GM19025 (cell line): ENCODE data around the gene PICK1.
A peak's percentile ranks its signal among the peaks of the same experiment; 100 is the strongest.

Experiments used
- ATAC-seq: cut with Tn5 transposase; IDR thresholded peaks from one replicate; pipeline ENCODE4 v1.9.1; 2021; ENCODE audit warnings: mild to moderate bottlenecking, low read depth, moderate library complexity; ENCODE audit not compliant: unreplicated experiment

PICK1 gene

DNA sequence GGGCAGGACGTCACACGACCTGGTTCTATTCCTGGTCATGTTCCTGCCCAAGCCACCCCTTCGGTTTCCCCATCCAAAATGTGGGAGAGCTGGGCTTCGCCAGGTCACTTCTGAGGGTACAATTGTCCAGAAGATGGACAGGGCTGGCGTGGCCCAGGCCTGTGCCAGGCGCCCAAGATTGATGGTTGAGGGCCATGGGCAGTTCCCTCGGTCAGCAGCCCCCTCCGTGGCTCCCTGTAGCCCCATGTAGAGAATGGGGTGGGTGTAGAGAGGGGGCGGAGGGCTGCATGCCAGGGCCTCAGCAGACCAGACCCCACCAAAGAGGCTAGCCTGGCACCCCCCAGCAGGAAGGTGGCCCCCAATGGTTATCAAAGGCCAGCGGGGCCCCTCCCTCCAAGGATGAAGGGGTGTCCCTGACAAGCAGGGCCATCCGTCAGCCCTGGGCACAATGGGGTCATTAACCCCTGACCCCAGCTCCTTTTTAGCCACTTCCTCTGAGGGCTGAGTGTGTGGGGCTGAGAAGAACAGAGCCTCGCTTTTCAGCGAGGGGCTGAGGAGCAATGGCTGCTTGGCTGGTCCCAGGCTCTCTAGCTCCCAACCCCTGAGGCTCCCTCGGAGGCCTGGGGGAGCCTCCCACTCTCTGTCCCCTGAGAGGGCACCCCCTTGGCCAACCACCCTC is 11.0 kb upstream of the PICK1 start:
- no peak for ATAC-seq

DNA sequence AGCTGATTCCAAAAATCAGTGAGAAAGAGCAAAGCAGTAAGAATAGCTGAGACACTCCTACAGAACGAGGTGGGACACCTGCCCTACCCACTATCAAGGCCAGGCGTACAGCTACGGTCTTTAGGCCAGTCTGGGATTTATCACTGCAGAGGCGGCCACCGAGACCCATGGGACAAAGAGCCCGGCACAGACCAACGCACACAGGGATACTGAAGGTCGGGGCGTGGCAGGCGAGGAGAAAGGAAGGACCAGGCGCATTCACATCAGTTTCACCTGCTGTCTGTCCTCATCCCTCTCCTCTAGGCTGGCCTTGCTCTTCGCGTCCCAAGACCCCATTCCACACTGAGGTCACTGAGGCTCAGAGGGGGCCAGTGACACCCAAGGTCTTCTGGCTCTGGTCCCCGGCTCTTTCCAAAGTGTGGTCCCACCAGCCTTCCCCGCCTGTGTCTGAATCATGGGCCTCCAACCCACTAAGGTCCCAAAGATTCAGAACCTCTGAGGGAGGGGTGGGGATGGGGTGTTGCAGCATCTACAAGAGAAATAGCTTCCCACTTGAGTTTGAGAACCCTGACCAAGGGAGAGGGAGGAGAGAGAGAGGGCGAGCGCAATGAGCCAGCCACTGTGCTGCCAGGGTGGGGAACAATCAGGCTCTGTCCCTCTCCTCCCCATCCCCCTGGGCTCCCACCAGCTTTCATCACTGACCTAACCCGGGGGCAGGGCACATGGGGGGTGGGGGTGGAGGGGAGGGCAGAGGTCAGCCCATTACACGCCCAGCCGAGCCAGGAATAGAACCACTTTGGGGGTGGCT is 7.2 kb upstream of the PICK1 start:
- no peak for ATAC-seq

GRCh38 chr22:38050720-38051119 is 6.5 kb upstream of the PICK1 start:
- no peak for ATAC-seq

- no peak for ATAC-seq
These were observed 5.9 kb upstream of the PICK1 start for GRCh38 chr22:38051261-38051660.

DNA sequence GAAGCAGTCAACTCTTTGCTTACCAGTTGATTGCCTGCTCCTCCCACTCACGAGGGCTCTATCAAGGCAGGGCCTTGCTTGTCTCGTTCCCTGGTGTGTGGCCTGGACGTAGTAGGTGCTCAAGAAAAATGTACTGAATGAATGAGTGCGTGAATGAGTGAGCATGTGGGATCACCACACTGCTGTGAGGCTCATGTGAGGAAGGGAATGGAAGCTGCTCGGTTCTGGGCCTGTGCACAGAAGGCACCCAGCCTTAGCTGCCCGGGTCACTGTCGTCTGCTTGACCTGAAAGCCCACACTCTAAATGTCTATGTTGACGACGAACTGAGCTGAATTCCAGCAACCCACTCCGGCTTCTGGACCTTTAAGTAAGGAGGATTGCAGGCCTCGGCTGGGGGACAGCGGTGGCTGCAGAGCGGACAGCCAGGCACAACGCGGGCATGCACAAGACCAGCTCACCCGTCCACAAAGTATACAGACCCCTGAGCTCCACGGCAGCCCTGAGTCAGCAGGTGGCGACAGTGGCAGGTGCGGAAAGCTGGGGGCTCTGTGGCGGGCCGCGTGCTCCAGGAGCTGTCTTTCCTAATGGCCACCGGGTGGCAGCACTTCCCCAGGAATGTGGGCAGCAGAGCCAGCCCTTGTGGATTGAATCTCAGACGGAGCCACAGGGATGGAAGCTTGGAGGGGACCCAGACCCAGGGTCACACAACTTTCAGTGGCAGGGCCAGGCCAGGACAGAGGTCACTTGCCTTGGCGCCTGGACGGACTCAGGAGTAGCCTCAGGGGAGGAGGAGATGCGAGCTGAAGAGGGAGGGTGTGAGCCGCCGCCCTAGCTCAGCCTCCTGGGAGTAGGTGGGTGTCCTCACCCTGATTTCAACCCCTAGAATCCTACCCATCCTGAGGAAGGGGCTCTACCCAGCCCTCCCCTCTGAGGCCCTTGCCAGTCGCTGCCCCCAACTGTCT is 5.0 kb upstream of the PICK1 start:
- peak; percentile 53 for ATAC-seq

- no peak for ATAC-seq
These were observed 5.6 kb downstream of the PICK1 start for GRCh38 chr22:38062791-38063190.

GRCh38 chr22:38065539-38065938 is 8.3 kb downstream of the PICK1 start:
- no peak for ATAC-seq

DNA sequence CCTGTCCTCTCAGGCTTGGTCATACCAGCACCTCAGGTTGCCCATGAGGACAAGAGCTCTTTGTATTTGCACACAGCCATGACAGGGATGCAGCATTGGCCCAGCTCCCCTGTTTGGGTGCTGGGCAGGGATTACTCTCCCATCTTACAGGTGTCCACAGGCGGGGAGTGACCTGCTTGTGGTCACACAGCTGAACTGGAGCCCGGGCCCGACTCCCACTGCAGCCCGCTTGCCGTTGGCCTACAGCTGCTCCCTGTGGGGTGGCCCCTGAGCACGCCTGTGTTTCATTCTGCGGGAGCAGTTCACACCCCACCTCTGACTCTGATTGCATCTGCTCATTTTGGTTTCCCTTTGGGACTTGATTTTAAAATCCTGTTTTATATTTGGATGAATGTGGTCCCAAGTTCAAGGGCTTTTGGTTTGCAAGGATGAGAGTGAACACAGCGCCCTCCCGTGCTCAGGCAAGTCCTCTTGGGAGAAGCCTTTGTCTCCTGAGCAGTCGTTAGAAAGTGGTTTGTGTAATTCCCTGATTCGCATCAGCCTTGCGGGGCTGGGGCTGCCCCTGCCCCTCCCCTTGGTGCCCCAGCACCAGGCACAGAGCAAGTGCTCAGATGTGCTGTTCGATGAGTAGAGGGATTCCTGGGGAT is 9.3 kb downstream of the PICK1 start:
- ATAC-seq = no peak

DNA sequence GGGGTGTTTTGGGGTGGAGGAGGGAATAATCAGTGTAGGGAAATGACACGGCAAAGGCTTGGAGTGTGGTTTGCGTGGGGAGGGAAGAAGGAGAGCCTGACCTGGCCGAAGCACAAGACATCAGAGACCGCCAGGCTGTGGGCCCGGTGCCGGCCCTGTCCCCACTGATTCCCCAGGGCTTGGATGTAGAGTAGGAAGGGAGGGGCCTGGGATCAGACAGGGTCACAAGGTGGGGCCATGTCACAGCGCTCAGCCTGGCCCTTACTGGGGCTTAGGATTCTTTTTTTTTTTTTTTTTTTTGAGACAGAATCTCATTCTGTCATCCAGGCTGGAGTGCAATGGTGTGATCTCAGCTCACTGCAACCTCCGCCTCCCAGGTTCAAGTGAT is 9.8 kb downstream of the PICK1 start:
- no peak for ATAC-seq

DNA sequence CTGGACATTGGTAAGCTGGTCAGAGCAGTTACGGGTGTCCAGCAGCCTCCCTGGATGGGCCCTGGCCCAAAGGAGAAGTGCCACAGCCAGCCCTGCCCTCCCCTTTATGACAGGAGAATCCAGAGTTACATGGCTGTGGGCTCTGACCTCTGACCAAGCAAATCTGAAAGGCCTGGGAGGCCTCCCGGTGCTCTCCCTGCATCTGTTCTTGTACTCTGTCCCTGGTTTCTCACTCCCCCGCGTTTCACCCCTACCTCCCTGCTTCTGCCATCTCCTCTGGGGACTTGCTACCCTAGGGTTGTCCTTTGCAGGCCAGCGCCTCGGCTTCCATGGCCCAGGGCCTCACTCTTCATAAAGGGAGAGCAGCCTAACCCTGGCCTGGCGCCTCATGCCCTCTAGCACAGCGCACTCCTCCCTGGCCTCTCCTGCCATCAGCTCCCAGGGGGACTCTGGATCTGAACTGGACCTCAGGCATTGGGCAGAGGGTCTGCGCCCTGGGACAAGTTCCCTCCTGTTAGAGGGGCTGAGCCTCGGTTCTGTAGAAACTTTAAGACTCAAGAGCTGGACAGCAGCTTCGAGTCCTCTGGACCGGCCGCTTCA is 10.7 kb downstream of the PICK1 start:
- ATAC-seq = no peak

- no peak for ATAC-seq
These were observed 11.6 kb downstream of the PICK1 start for GRCh38 chr22:38068641-38069371.

DNA sequence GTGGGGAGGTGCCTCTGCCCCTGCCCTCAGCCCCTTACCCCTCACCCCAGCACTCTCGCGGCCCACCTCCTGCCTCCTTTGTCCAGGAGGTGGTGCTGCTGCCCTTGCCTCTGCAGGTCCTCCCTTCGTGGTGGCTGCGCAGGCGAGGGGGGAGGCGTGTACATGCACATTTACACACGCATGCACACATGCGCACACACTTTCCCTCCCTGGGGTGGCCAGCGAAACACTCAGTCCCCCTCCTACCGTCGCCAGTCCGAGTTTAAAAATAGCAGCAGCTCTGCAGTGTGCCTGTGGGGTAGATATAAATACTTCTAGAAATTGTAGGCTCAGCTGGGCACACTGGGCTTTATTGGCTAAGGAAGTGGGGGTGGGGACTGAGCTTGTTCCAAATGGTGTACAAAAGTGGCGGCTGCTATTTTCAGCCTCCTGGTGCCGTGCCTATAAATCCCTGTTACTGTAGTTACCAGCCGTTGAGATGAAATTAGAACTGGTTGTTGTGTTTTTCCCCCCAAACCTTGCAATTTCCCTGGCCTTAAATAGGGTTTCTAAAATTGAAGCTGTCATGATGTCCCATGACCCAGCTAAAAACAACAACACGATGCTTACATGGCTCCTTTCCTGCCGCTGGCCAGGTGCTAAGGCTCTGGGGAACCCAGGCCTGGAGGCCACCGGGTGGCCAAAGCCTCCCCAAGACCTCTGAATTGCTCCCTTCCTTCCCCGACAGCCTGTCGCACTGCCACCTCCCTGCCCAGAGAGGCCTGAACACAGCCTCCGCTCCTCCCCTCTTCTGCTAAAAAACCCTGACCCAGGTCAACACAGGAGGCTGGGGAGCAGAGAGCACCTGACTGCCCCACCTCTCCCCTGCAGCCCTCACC is 12.4 kb downstream of the PICK1 start:
- ATAC-seq = no peak

DNA sequence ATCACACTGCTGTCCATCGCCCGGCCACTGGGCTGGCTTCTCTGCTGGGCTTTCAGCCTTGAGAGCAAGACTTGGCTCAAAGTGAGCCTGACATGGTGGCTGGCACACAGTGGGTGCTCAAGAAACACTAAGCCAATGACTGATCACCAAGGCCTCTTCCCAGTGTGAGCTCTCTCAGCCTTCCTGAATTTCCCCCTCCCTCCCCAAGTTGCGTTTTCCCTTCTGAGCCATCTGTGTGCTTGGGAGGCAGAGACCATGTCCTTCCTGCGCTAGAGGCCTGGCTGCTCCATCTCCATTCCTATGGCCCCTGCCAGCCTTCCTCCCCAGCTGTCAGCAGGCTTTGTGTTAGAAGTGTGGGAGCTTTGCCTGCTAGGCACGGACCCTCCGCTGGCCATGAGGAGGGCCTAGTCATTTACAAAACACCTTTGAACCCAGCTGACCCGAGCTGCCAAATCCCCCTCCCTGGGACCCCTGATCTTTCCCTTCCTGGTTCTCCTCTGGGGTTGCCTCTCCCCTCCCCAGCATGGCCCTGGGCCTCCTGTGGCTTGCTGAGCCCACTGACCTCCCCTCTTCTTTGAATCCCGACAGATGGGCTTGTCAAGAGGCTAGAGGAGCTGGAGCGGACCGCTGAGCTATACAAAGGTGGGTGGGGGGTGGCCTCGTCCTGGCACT is 13.2 kb downstream of the PICK1 start:
- ATAC-seq = no peak

- ATAC-seq = no peak
These were observed 14.5 kb downstream of the PICK1 start for GRCh38 chr22:38071421-38072321.

DNA sequence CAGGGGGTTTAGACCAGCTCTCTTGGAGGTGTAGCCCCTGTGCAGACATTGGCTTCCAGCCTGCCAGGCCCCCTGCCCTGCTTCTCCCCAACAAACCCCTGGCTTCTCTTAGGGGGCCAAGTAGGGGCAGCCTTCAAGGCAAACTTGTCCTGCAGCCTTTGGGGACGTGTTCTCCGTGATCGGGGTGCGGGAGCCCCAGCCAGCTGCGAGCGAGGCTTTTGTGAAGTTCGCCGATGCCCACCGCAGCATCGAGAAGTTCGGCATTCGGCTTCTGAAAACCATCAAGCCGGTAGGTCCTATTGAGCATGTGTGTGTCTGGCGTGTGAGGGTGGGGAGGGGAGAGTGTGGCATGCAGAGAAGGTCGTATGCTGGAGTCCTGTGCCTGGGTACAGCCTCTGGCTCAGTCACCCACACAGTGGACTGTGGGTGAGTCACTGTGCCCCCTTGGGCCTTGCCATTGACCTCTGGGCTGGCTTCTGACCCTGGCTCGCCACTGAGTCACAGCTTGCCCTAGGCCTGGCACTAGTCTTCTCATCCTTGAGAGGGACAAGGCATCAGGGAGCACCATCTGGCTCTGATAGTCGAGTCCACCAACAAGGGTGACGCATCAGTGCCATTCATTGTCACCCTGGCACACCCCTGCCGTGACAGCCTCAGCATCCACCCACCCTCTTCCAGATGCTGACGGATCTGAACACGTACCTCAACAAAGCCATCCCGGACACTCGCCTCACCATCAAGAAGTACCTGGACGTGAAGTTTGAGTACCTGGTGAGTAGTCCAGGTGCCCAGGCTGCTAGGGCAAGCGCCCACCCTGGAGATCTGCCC is 15.3 kb downstream of the PICK1 start:
- no peak for ATAC-seq
